ENCODE measurements around the gene ZDHHC7.

The ZDHHC7 gene

GRCh38 chr16:84950906-84951305 is 60.4 kb downstream of the ZDHHC7 start:
- Histone ChIP-seq H3K4me2 (ENCODE audit: low read length) (no peak overlapping the region), H3K36me3 (ENCODE audit: insufficient read depth, low read length) (no peaks in the 10 kb centered on the region), H3K9me2 (ENCODE audit: low read depth, low read length) (no peaks in the 10 kb centered on the region), H2AFZ (ENCODE audit: low read length) (no peak overlapping the region), H3K9ac (ENCODE audit: low read length) (no peak overlapping the region), H3K9me3 (ENCODE audit: low read length) (no peaks in the 10 kb centered on the region), H3K27me3 (ENCODE audit: insufficient read depth, low read length) (peaks cover 9% of the 10 kb centered on the region; the same call in 1 of the 2 replicates), H3K79me2 (ENCODE audit: insufficient read depth, low read length) (no peaks in the 10 kb centered on the region), H3K27ac (ENCODE audit: low read depth, low read length, poor library complexity, severe bottlenecking) (no peak overlapping the region), H4K20me1 (ENCODE audit: insufficient read depth, low read length) (no peaks in the 10 kb centered on the region), H3K4me3 (ENCODE audit: low read depth, low read length, poor library complexity, severe bottlenecking) (no peak overlapping the region), H3F3A (ENCODE audit: insufficient read depth, low read length) (no peaks in the 10 kb centered on the region), H3K4me1 (ENCODE audit: insufficient read depth, low read length, severe bottlenecking) (no peaks in the 10 kb centered on the region)
- TF ChIP-seq EZH2 (IDR thresholded peaks at IDR 0.05; ENCODE audit: borderline replicate concordance, low read length): no peak
- TF ChIP-seq, protein P1, sequence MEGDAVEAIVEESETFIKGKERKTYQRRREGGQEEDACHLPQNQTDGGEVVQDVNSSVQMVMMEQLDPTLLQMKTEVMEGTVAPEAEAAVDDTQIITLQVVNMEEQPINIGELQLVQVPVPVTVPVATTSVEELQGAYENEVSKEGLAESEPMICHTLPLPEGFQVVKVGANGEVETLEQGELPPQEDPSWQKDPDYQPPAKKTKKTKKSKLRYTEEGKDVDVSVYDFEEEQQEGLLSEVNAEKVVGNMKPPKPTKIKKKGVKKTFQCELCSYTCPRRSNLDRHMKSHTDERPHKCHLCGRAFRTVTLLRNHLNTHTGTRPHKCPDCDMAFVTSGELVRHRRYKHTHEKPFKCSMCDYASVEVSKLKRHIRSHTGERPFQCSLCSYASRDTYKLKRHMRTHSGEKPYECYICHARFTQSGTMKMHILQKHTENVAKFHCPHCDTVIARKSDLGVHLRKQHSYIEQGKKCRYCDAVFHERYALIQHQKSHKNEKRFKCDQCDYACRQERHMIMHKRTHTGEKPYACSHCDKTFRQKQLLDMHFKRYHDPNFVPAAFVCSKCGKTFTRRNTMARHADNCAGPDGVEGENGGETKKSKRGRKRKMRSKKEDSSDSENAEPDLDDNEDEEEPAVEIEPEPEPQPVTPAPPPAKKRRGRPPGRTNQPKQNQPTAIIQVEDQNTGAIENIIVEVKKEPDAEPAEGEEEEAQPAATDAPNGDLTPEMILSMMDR (IDR thresholded peaks at IDR 0.05; ENCODE audit: low read length): peak; percentile 61

GRCh38 chr16:84949772-84950436 is 61.4 kb downstream of the ZDHHC7 start:
- Histone ChIP-seq H3K4me2 (ENCODE audit: low read length) (no peak overlapping the region), H3K79me2 (ENCODE audit: insufficient read depth, low read length) (no peaks in the 10 kb centered on the region), H3K9ac (ENCODE audit: low read length) (no peak overlapping the region), H3F3A (ENCODE audit: insufficient read depth, low read length) (no peaks in the 10 kb centered on the region), H4K20me1 (ENCODE audit: insufficient read depth, low read length) (no peaks in the 10 kb centered on the region), H3K27ac (ENCODE audit: low read depth, low read length, poor library complexity, severe bottlenecking) (no peak overlapping the region), H3K36me3 (ENCODE audit: insufficient read depth, low read length) (no peaks in the 10 kb centered on the region), H3K9me3 (ENCODE audit: low read length) (no peaks in the 10 kb centered on the region), H3K4me1 (ENCODE audit: insufficient read depth, low read length, severe bottlenecking) (no peaks in the 10 kb centered on the region), H3K27me3 (ENCODE audit: insufficient read depth, low read length) (peaks cover 9% of the 10 kb centered on the region; the same call in 1 of the 2 replicates), H2AFZ (ENCODE audit: low read length) (no peak overlapping the region), H3K4me3 (ENCODE audit: low read depth, low read length, poor library complexity, severe bottlenecking) (no peak overlapping the region), H3K9me2 (ENCODE audit: low read depth, low read length) (no peaks in the 10 kb centered on the region)
- TF ChIP-seq, protein P1 (IDR thresholded peaks at IDR 0.05; ENCODE audit: low read length): no peak
- TF ChIP-seq EZH2 (IDR thresholded peaks at IDR 0.05; ENCODE audit: borderline replicate concordance, low read length): no peak

GRCh38 chr16:84948851-84949610 is 62.3 kb downstream of the ZDHHC7 start:
- no peaks in the 10 kb centered on the region for H3K4me1 ChIP-seq (ENCODE audit: insufficient read depth, low read length, severe bottlenecking)
- H2AFZ ChIP-seq (ENCODE audit: low read length): no peak overlapping the region
- no peak overlapping the region for H3K4me2 ChIP-seq (ENCODE audit: low read length)
- no peaks in the 10 kb centered on the region for H3F3A ChIP-seq (ENCODE audit: insufficient read depth, low read length)
- H3K27ac ChIP-seq (ENCODE audit: low read depth, low read length, poor library complexity, severe bottlenecking): no peak overlapping the region
- TF ChIP-seq, protein P1 (IDR thresholded peaks at IDR 0.05; ENCODE audit: low read length): no peak
- TF ChIP-seq EZH2 (IDR thresholded peaks at IDR 0.05; ENCODE audit: borderline replicate concordance, low read length): no peak
- H3K9ac ChIP-seq (ENCODE audit: low read length): no peak overlapping the region
- no peak overlapping the region for H3K4me3 ChIP-seq (ENCODE audit: low read depth, low read length, poor library complexity, severe bottlenecking)
- H3K9me2 ChIP-seq (ENCODE audit: low read depth, low read length): no peaks in the 10 kb centered on the region
- H3K79me2 ChIP-seq (ENCODE audit: insufficient read depth, low read length): no peaks in the 10 kb centered on the region
- no peaks in the 10 kb centered on the region for H3K36me3 ChIP-seq (ENCODE audit: insufficient read depth, low read length)
- H4K20me1 ChIP-seq (ENCODE audit: insufficient read depth, low read length): no peaks in the 10 kb centered on the region
- H3K9me3 ChIP-seq (ENCODE audit: low read length): no peaks in the 10 kb centered on the region
- H3K27me3 ChIP-seq (ENCODE audit: insufficient read depth, low read length): peaks cover 9% of the 10 kb centered on the region; the same call in 1 of the 2 replicates

Measured in OCI-LY1 (cell line).